GM13977 (cell line): ENCODE data around the gene SLC25A25.

ENCODE experiments used
- DNase-seq: peaks from one replicate; pipeline ENCODE4 v3.0.0; 2012; ENCODE audit warnings: low spot score
- in situ Hi-C: fragments of 300-500 bp; cut with MboI; formaldehyde crosslinking; loops from one replicate; pipeline ENCODE4 v1.12.0; 2022; ENCODE audit warnings: low sequenced_read_pairs, low pct_unique_long_range_greater_than_20kb, mixed read lengths, inconsistent platforms; ENCODE audit not compliant: unreplicated experiment
- TF ChIP-seq, protein P1 (sequence below): IDR thresholded peaks from 2 replicates; pipeline ENCODE4 v1.5.1; 2012; ENCODE audit warnings: mild to moderate bottlenecking, control low read depth; ENCODE audit not compliant: insufficient read depth; ENCODE audit errors: extremely low read depth, missing control alignments

Gene SLC25A25

DNA sequence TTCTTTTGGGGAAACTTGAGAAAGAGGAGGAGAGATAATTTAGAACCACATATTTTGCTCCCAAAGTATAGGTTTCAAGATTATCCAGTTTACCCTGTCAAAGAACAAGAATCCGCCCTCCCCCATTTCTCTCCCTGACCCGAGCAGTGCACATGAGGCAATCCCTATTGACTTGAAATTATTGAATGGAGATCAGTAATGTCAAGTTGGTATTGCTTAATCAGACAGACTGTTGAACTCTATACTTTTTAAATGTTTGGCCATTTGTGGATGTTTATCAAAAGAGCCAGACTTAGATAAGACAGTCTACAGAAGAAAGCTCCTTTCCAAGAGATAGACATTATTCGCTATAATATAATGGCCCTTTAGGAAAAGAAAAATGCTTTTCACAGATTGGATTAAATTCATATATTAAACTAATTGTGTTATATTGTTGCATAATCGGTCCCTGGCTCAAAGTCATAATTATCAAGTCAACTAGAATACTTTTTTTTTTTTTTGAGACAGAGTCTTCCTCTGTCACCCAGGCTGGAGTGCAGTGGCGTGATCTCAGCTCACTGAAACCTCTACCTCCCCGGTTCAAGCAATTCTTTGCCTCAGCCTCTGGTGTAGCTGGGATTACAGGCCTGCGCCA is 5.3 kb downstream of the SLC25A25 start:
- in situ Hi-C loops = no loop called here
- TF ChIP-seq, protein P1, sequence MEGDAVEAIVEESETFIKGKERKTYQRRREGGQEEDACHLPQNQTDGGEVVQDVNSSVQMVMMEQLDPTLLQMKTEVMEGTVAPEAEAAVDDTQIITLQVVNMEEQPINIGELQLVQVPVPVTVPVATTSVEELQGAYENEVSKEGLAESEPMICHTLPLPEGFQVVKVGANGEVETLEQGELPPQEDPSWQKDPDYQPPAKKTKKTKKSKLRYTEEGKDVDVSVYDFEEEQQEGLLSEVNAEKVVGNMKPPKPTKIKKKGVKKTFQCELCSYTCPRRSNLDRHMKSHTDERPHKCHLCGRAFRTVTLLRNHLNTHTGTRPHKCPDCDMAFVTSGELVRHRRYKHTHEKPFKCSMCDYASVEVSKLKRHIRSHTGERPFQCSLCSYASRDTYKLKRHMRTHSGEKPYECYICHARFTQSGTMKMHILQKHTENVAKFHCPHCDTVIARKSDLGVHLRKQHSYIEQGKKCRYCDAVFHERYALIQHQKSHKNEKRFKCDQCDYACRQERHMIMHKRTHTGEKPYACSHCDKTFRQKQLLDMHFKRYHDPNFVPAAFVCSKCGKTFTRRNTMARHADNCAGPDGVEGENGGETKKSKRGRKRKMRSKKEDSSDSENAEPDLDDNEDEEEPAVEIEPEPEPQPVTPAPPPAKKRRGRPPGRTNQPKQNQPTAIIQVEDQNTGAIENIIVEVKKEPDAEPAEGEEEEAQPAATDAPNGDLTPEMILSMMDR = no peak
- DNase-seq = no peak

DNA sequence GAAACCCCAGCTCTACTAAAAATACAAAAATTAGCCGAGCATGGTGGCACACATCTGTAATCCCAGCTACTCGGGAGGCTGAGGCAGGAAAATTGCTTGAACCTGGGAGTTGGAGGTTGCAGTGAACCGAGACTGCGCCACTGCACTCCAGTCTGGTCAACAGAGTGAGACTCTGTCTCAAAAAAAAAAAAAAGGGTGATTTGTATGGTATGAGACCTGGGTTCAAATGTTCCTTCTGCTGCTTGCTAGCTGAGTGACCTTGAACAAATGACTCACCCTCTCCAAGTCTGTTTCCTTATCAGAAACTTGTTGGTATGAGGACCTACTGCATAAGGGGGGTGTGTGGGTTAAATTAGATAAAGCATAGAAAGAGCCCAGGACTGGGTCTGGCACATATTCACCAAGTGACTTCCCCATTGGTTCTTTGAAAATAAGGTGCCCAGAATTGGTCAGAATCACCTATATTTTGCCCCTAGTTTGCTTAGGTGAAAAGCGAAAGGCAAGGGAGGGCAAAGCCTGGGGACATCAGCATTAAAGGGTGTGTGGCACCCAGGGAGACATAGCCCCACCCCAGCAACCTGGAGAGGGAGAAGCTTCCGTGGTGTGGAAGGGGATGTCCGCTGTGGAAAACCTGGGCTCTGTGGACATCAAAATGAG is 9.9 kb downstream of the SLC25A25 start:
- TF ChIP-seq, protein P1 = no peak
- DNase-seq = no peak
- in situ Hi-C loops = no loop called here

DNA sequence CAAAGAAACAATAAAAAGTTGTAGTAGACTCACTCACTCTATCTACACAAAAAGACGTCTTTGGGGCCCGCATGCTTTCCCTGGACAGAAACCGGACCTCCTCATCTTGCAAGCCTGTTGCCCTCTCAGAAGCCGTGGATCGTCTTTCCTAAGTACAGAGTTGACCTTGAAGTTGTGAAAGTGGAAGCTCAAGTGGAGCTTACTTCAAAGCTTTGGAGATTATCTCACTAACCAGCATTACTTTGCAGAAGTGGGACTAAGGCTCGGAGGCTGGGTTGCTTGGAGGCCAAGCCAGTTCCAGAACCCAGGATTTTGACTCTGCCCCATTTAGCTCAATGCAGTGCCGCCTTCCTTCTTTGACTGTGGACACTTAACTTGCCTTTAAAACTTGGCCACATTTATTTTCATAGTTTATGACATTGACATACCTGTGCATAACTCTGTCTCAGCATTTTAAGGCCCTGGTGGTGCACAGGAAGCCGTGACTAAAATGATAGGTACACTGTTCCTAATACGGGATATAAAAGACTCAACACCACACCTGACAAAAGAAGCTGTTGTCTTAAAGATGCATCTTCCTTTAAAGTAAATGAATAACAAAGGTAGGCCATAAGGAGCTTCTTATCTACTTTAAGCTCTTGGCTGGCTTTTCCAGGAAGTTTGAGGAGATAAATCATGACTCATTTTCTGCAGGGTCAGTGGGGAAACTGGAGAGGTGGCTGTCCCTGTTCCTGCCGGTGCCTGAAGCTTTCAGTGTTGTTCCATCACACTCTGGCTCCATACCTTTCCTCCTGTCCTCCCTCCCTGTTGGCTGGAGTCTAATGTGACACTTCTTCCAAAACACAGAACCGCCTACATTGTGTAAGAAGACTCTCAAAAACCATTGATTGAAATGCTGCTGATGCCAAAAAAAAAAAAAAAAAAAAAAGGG is 10.7 kb downstream of the SLC25A25 start:
- in situ Hi-C loops = no loop called here

DNA sequence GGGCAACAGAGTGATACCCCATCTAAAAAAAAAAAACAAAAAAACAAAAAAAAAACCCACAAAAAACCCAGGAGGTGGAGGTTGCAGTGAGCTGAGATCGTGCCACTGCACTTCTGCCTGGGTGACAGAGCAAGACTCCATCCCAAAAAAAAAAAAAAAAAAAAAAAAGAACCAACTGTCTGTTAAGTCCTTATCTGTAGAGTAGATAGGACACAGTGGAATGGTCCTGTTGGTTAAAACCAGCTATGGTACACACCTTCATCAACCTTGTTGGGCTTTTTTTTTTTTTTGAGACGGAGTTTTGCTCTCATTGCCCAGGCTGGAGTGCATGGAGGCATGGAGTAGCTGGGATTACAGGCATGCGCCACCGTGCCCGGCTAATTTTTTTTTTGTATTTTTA is 12.2 kb downstream of the SLC25A25 start:
- in situ Hi-C loops = no loop called here
- DNase-seq = no peak
- TF ChIP-seq, protein P1 = no peak

More for the DNA sequence above, 10.7 kb downstream of the SLC25A25 start:
- TF ChIP-seq, protein P1 = no peak
- DNase-seq = no peak

DNA sequence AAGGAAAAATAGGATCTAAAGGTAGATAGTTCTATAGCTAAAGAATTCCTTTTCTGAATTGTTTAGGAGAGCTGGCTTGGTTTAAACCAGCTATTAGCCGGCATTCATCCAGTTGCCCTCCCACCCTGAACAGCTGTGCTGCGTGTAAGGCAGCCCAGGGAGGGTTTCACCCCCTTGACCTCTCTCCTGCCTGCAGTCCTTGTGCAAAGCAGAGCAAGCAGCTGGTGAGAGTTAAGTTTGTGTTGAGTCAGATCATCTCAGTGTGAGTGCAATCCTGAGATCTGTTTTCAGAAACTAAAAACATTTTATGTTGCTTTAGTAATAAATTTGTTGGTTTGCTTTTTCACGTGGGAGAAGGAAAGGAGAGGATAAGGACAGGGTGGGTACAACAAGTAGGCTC is 13.0 kb downstream of the SLC25A25 start:
- TF ChIP-seq, protein P1 = no peak
- peak; percentile 62 for DNase-seq
- in situ Hi-C loops = no loop called here

DNA sequence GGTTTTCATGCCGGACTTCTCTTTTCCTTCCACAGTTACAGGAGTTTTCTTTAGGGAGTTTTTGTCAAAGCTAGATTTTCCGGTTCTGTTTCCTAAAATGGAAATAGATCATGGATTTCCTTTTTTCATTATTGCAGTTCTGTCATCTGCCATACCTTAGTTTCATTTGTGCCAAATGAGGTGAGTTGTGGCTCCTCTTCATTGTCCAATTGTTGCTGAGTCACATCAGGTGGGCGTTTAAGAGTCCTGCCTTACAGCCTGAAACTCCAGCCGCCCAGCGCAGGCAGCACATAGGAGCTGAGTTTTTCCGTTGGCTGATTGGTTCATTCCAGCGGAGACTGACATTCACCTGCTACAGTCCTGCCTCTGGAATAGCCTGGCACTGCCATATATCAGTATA is 14.1 kb downstream of the SLC25A25 start:
- TF ChIP-seq, protein P1 = no peak
- in situ Hi-C loops = no loop called here
- no peak for DNase-seq
